HG02943 (cell line): ENCODE measurements around the gene NSFL1C.

Experiments
- ATAC-seq: cut with Tn5 transposase; IDR thresholded peaks from one replicate; pipeline ENCODE4 v1.9.1; 2021; ENCODE audit warnings: mild to moderate bottlenecking, low read depth, moderate library complexity; ENCODE audit not compliant: unreplicated experiment

The NSFL1C gene

DNA sequence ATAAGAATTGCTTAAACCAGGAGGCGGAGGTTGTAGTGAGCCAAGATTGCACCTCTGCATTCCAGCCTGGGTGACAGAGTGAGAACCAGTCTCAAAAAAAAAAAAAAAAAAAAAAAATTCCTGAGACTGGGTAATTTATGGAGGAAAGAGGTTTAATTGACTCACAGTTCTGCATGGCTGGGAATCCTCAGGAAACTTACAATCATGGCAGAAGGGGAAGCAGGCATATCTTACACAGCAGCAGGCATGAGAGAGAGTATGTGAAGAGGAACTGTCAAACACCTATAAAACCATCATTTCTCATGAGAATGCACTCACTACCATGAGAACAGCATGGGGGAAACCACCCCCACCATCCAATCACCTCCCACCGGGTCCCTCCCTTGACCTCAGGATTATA lies 72.0 kb downstream of the NSFL1C start:
- no peak for ATAC-seq

DNA sequence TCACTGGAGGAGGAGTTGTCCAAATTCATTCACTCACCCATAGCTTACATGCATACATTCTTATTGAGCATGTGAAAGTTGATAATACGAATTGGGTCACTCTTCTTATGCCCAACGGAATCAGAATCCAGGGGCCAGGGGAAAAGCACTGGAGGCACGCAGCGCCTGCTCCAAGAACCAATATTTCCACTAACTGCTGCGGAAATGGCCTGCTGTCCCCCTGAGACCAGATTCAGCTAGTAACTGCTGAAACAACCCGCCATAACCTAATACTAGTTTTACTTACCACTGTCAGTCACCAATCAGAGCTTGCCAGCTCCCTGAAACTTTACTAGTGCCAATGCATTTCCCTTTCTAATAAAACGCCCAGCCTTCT lies 73.2 kb downstream of the NSFL1C start:
- ATAC-seq: no peak

DNA sequence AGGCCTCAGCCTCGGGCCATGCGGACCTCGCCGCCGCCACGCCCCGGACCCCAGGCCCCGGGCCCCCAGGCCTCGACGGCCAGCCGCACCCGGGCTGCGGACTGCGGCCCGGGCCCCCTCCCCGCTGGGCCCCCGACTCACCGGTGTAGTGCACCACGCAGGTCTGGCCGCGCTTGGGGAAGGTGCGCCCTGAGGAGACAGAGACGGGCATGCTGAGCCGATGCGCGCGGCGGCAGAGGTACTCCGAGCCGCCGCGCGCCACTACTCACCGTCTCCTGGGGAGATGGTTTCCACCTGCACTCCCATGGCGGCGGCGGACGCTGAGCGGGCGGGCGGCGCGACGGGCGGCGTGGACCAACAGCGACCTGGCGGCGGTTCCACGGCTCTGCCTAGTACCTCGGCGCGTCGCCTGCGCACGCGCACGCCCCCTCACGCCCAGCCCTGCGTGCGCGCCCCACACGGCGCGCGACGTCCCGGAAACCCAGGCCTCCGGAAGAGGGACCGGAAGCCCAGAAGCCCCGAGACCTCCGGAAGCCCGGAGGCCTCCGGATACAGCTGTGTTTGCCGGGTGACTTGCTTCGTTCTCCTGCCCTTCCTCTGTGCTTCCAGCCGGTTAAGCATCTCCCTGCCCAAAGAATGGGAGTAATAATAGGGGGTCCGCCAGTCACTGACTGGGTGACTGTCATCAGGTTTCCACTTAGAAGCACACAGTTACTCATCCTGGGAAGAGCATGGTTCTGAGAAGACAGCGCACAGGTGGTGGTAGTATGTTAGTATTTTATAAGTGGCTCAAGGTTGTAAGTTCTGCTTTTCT lies 73.7 kb downstream of the NSFL1C start, which contains the start of gene FKBP1A:
FKBP1A (minus strand) TSS at position 362 of the 814 bp plus-strand sequence; CDS start at position 306, 56 bp downstream.
- peak; percentile 73 for ATAC-seq

DNA sequence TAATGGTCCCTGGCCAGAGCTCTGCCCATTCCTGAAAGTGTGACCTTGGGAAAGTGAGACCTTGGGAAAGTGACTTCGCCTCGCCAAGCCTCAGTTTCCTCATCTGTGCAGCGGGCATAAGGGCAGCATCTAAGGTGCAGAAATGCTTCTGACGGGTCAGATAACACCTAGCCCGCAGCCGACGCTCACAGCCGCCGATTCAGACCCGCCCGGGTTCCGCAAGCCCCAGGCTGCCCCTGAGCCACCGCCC lies 74.3 kb downstream of the NSFL1C start:
- peak; percentile 24 for ATAC-seq
